ENCODE measurements around the gene PITHD1.
"Not testable (repeated sequence)": the region's sequence is repeated elsewhere in the genome, so short reads cannot be mapped to it uniquely, and the experiment has no call there.

Gene PITHD1

GRCh38 chr1:23774174-23774880 is 3.9 kb upstream of the PITHD1 start:
- no peak for DNase-seq

GRCh38 chr1:23776217-23776616 is 2.0 kb upstream of the PITHD1 start:
- DNase-seq: no peak

- DNase-seq: peak in 3 of 4 experiments; percentile 37 to 73 (median 69)
Observed at GRCh38 chr1:23779826-23780371, 1.7 kb downstream of the PITHD1 start.

GRCh38 chr1:23783141-23783540 is 4.9 kb downstream of the PITHD1 start:
- DNase-seq: not testable (repeated sequence)

- peak in 3 of 4 experiments; percentile 40 to 83 (median 75) for DNase-seq
Observed at GRCh38 chr1:23784846-23785245, 6.6 kb downstream of the PITHD1 start.

GRCh38 chr1:23787701-23788100 is 9.5 kb downstream of the PITHD1 start:
- DNase-seq: no peak

- DNase-seq: no peak
Observed at GRCh38 chr1:23788695-23789094, 10.5 kb downstream of the PITHD1 start.

GRCh38 chr1:23790696-23791515 is 12.7 kb downstream of the PITHD1 start, which contains the start of gene LYPLA2:
Gene LYPLA2, plus strand, starts transcription at chr1:23791145. Its CDS starts 1,538 bp downstream, at chr1:23792683.
- peak; percentile 96 to 98 (median 97) for DNase-seq

- DNase-seq: peak in 1 of 4 experiments; percentile 39
Observed at GRCh38 chr1:23791516-23792047, 13.4 kb downstream of the PITHD1 start.

GRCh38 chr1:23792151-23792945 is 14.1 kb downstream of the PITHD1 start:
- no peak for DNase-seq

- peak in 3 of 4 experiments; percentile 28 to 52 (median 39) for DNase-seq
Observed at GRCh38 chr1:23793018-23793781, 15.0 kb downstream of the PITHD1 start.

GRCh38 chr1:23793861-23794731 is 15.9 kb downstream of the PITHD1 start:
- no peak for DNase-seq

- not testable (repeated sequence) for DNase-seq
Observed at GRCh38 chr1:23794732-23795182, 16.5 kb downstream of the PITHD1 start.

- no peak for DNase-seq
Observed at GRCh38 chr1:23795676-23796465, 17.7 kb downstream of the PITHD1 start.

GRCh38 chr1:23796466-23797271 is 18.5 kb downstream of the PITHD1 start:
- no peak for DNase-seq

GRCh38 chr1:23797478-23798448 is 19.5 kb downstream of the PITHD1 start:
- no peak for DNase-seq

- peak in 2 of 4 experiments; percentile 29 to 44 for DNase-seq
Observed at GRCh38 chr1:23798662-23799142, 20.5 kb downstream of the PITHD1 start.

Measured in suppressor macrophage (primary cell).